HL-60 (cell line): Measurements from ENCODE around the gene PPP2R5E.

Experiments
- CTCF ChIP-seq: IDR thresholded peaks from one replicate; pipeline ENCODE4 v1.5.1; 2011; ENCODE audit warnings: low read length, control low read depth, inconsistent platforms; ENCODE audit not compliant: insufficient read depth
- GABPA ChIP-seq: IDR thresholded peaks from 2 replicates; pipeline ENCODE4 v1.6.1; 2012; ENCODE audit warnings: low read depth
- POLR2AphosphoS5 ChIP-seq: IDR thresholded peaks from 2 replicates; pipeline ENCODE4 v1.6.1; 2012; ENCODE audit warnings: low read depth
- SPI1 ChIP-seq: IDR thresholded peaks from 2 replicates; pipeline ENCODE4 v1.6.1; 2012; ENCODE audit warnings: low read depth, mild to moderate bottlenecking, borderline replicate concordance
- TF ChIP-seq, protein P1 (sequence below): IDR thresholded peaks from 2 replicates; pipeline ENCODE4 v1.6.1; 2012; ENCODE audit warnings: low read depth; ENCODE audit not compliant: insufficient replicate concordance

- TF ChIP-seq CTCF = no peak
- no peak for TF ChIP-seq SPI1
- no peak for TF ChIP-seq GABPA
- TF ChIP-seq, protein P1, sequence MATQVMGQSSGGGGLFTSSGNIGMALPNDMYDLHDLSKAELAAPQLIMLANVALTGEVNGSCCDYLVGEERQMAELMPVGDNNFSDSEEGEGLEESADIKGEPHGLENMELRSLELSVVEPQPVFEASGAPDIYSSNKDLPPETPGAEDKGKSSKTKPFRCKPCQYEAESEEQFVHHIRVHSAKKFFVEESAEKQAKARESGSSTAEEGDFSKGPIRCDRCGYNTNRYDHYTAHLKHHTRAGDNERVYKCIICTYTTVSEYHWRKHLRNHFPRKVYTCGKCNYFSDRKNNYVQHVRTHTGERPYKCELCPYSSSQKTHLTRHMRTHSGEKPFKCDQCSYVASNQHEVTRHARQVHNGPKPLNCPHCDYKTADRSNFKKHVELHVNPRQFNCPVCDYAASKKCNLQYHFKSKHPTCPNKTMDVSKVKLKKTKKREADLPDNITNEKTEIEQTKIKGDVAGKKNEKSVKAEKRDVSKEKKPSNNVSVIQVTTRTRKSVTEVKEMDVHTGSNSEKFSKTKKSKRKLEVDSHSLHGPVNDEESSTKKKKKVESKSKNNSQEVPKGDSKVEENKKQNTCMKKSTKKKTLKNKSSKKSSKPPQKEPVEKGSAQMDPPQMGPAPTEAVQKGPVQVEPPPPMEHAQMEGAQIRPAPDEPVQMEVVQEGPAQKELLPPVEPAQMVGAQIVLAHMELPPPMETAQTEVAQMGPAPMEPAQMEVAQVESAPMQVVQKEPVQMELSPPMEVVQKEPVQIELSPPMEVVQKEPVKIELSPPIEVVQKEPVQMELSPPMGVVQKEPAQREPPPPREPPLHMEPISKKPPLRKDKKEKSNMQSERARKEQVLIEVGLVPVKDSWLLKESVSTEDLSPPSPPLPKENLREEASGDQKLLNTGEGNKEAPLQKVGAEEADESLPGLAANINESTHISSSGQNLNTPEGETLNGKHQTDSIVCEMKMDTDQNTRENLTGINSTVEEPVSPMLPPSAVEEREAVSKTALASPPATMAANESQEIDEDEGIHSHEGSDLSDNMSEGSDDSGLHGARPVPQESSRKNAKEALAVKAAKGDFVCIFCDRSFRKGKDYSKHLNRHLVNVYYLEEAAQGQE = no peak
- TF ChIP-seq POLR2AphosphoS5 = no peak
These were observed 220.1 kb downstream of the PPP2R5E start for GRCh38 chr14:63322897-63323573.
